AG09319 (cell line): ENCODE data around the gene MEI4.

Experiments used
- DNase-seq: peaks from one replicate; pipeline ENCODE4 v3.0.0-alpha.2; 2010; ENCODE audit warnings: low read depth; ENCODE audit errors: extremely low read depth
- CTCF ChIP-seq: IDR thresholded peaks from 2 replicates; pipeline ENCODE4 v1.5.1; 2011; ENCODE audit warnings: low read depth, mild to moderate bottlenecking, inconsistent platforms, low read length, moderate library complexity

Gene MEI4

GRCh38 chr6:77786935-77787629, 134.2 kb downstream of the MEI4 start:
- DNase-seq, result no peak
- no peak for TF ChIP-seq CTCF

GRCh38 chr6:77796824-77797809, 144.3 kb downstream of the MEI4 start:
- no peak for TF ChIP-seq CTCF
- DNase-seq, result no peak

- no peak for DNase-seq
- no peak for TF ChIP-seq CTCF
Observed at GRCh38 chr6:77812304-77812703, 159.5 kb downstream of the MEI4 start.

- DNase-seq, result no peak
Observed at GRCh38 chr6:77813090-77813489, 160.3 kb downstream of the MEI4 start.

GRCh38 chr6:77814119-77814518, 161.3 kb downstream of the MEI4 start:
- no peak for DNase-seq
- no peak for TF ChIP-seq CTCF

More at GRCh38 chr6:77813090-77813489, 160.3 kb downstream of the MEI4 start:
- TF ChIP-seq CTCF, result no peak

- DNase-seq, result no peak
- TF ChIP-seq CTCF, result no peak
Observed at GRCh38 chr6:77815531-77815930, 162.7 kb downstream of the MEI4 start.

- no peak for TF ChIP-seq CTCF
- no peak for DNase-seq
Observed at GRCh38 chr6:77816766-77817270, 164.0 kb downstream of the MEI4 start.
